ENCODE data around the gene WDR70. TPM values are rescaled to one million over a fixed set of nuclear protein-coding genes. Genes with fewer than 3 reads are reported as not detected.

Gene WDR70
- total and polyA plus RNA-seq, 10 of the 15 experiments (the other 5 are each of a cell fraction or from before 2014, with no cell fraction given): 10.9 to 33.6 (median 29.1) TPM

DNA sequence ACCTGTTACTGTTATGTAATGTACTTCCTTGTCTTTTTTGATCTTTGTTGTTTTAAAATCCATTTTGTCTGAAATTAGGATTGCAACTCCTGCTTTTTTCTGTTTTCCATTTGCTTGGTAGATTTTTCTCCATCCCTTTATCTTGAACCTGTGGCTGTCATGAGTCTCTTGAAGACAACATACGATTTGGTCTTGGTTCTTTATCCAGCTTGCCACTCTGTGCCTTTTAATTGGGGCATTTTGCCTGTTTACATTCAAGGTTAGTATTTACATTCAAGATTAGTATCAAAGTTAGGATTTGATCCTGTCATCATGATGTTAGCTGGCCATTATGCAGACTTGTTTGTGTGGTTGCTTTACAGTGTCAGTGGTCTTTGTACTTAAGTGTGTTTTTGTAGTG, 304.0 kb downstream of the WDR70 start:
- ChIA-PET CTCF (no interaction called here), RAD21 (ENCODE audit: unreplicated experiment) (no interaction called here), SMC1A (ENCODE audit: uncharacterized antibody, unreplicated experiment) (no interaction called here), POLR2A (no interaction called here)
- DNase-seq (ENCODE audit: low read depth, low spot score): no peak
- H3K4me3 ChIP-seq: no peak overlapping the region
- no peaks in the 10 kb centered on the region; a peak in 1 of 4 replicates for H3K36me3 ChIP-seq (ENCODE audit: control insufficient read depth in 2 of 2, insufficient read depth in 2 of 2, low read length in 1 of 2)
- no peak for FAIRE-seq
- no peak for ATAC-seq
- no peaks in the 10 kb centered on the region for H3K4me1 ChIP-seq (ENCODE audit: control insufficient read depth, insufficient read depth, low read length)
- no peaks in the 10 kb centered on the region for H3K27me3 ChIP-seq (replicated peaks in 1 of 2; ENCODE audit: control insufficient read depth in 2 of 2, insufficient read depth in 2 of 2, low read length in 1 of 2)
- no peaks in the 10 kb centered on the region for H4K20me1 ChIP-seq (ENCODE audit: control insufficient read depth, insufficient read depth)
- no peaks in the 10 kb centered on the region; the same call in 1 of the 3 replicates for H3K9me3 ChIP-seq (replicated peaks; ENCODE audit: control insufficient read depth, insufficient read depth, low read length)
- BruUV-seq (replicated peaks): no TSS peak
- no peak overlapping the region for H3K9ac ChIP-seq (ENCODE audit: control insufficient read depth, insufficient read depth, low read length)
- in situ Hi-C loops (cut with MboI): no loop called here
- 79% methylated on average over 1 of the region's 1 CpG for WGBS (ENCODE audit: insufficient coverage, insufficient replicate concordance, low lambda C conversion rate, missing lambda C conversion rate)
- H3K4me2 ChIP-seq (ENCODE audit: control insufficient read depth, insufficient read depth): no peak overlapping the region
- intact Hi-C loops (cut with micrococcal nuclease; ENCODE audit: unreplicated experiment): no loop called here
- no peak overlapping the region for H3K27ac ChIP-seq (ENCODE audit: control insufficient read depth, insufficient read depth)
- no peak overlapping the region for H2AFZ ChIP-seq (ENCODE audit: control insufficient read depth, low read depth, low read length)
- no peaks in the 10 kb centered on the region for H3K79me2 ChIP-seq (ENCODE audit: control insufficient read depth, insufficient read depth, low read length)
- TF ChIP-seq, protein P1, sequence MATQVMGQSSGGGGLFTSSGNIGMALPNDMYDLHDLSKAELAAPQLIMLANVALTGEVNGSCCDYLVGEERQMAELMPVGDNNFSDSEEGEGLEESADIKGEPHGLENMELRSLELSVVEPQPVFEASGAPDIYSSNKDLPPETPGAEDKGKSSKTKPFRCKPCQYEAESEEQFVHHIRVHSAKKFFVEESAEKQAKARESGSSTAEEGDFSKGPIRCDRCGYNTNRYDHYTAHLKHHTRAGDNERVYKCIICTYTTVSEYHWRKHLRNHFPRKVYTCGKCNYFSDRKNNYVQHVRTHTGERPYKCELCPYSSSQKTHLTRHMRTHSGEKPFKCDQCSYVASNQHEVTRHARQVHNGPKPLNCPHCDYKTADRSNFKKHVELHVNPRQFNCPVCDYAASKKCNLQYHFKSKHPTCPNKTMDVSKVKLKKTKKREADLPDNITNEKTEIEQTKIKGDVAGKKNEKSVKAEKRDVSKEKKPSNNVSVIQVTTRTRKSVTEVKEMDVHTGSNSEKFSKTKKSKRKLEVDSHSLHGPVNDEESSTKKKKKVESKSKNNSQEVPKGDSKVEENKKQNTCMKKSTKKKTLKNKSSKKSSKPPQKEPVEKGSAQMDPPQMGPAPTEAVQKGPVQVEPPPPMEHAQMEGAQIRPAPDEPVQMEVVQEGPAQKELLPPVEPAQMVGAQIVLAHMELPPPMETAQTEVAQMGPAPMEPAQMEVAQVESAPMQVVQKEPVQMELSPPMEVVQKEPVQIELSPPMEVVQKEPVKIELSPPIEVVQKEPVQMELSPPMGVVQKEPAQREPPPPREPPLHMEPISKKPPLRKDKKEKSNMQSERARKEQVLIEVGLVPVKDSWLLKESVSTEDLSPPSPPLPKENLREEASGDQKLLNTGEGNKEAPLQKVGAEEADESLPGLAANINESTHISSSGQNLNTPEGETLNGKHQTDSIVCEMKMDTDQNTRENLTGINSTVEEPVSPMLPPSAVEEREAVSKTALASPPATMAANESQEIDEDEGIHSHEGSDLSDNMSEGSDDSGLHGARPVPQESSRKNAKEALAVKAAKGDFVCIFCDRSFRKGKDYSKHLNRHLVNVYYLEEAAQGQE (IDR thresholded peaks at IDR 0.05; ENCODE audit: low read depth, low read length): no peak
- TF ChIP-seq NFXL1 (IDR thresholded peaks at IDR 0.05; ENCODE audit: borderline replicate concordance) (no peak), MEF2A (IDR thresholded peaks at IDR 0.05; ENCODE audit: insufficient read depth, low read depth, low read length) (no peak), SMARCA5 (IDR thresholded peaks at IDR 0.05) (no peak), IKZF2 (IDR thresholded peaks at IDR 0.05) (no peak), CTCF (IDR thresholded peaks at IDR 0.05 in 2 of 3, conservative IDR thresholded peaks at IDR 0.05 in 1 of 3; ENCODE audit: control insufficient read depth in 2 of 3, extremely low read depth in 1 of 3, insufficient read depth in 1 of 3, low read depth in 3 of 3, low read length in 3 of 3) (no peak), KLF5 (IDR thresholded peaks at IDR 0.05; ENCODE audit: partially characterized antibody) (no peak), ZBED1 (IDR thresholded peaks at IDR 0.05; ENCODE audit: borderline replicate concordance) (no peak), SMC3 (IDR thresholded peaks at IDR 0.05; ENCODE audit: borderline replicate concordance, low read length) (no peak), ESRRA (IDR thresholded peaks at IDR 0.05; ENCODE audit: low read length) (no peak), GABPA (IDR thresholded peaks at IDR 0.05; ENCODE audit: low read depth) (no peak)
- TF ChIP-seq, protein P2, sequence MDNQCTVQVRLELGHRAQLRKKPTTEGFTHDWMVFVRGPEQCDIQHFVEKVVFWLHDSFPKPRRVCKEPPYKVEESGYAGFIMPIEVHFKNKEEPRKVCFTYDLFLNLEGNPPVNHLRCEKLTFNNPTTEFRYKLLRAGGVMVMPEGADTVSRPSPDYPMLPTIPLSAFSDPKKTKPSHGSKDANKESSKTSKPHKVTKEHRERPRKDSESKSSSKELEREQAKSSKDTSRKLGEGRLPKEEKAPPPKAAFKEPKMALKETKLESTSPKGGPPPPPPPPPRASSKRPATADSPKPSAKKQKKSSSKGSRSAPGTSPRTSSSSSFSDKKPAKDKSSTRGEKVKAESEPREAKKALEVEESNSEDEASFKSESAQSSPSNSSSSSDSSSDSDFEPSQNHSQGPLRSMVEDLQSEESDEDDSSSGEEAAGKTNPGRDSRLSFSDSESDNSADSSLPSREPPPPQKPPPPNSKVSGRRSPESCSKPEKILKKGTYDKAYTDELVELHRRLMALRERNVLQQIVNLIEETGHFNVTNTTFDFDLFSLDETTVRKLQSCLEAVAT (IDR thresholded peaks at IDR 0.05): no peak
- TF ChIP-seq, protein P3, sequence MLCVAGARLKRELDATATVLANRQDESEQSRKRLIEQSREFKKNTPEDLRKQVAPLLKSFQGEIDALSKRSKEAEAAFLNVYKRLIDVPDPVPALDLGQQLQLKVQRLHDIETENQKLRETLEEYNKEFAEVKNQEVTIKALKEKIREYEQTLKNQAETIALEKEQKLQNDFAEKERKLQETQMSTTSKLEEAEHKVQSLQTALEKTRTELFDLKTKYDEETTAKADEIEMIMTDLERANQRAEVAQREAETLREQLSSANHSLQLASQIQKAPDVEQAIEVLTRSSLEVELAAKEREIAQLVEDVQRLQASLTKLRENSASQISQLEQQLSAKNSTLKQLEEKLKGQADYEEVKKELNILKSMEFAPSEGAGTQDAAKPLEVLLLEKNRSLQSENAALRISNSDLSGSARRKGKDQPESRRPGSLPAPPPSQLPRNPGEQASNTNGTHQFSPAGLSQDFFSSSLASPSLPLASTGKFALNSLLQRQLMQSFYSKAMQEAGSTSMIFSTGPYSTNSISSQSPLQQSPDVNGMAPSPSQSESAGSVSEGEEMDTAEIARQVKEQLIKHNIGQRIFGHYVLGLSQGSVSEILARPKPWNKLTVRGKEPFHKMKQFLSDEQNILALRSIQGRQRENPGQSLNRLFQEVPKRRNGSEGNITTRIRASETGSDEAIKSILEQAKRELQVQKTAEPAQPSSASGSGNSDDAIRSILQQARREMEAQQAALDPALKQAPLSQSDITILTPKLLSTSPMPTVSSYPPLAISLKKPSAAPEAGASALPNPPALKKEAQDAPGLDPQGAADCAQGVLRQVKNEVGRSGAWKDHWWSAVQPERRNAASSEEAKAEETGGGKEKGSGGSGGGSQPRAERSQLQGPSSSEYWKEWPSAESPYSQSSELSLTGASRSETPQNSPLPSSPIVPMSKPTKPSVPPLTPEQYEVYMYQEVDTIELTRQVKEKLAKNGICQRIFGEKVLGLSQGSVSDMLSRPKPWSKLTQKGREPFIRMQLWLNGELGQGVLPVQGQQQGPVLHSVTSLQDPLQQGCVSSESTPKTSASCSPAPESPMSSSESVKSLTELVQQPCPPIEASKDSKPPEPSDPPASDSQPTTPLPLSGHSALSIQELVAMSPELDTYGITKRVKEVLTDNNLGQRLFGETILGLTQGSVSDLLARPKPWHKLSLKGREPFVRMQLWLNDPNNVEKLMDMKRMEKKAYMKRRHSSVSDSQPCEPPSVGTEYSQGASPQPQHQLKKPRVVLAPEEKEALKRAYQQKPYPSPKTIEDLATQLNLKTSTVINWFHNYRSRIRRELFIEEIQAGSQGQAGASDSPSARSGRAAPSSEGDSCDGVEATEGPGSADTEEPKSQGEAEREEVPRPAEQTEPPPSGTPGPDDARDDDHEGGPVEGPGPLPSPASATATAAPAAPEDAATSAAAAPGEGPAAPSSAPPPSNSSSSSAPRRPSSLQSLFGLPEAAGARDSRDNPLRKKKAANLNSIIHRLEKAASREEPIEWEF (IDR thresholded peaks at IDR 0.05; ENCODE audit: insufficient replicate concordance, low read depth, low read length): no peak

All from GM12878 (cell line).